Activated CD8-positive, alpha-beta memory T cell treated with anti-CD3 and anti-CD28 coated beads for 1 hour (primary cell): ENCODE measurements around the gene DIPK1B.

ENCODE experiments used
- DNase-seq, 2 donors: peaks; one replicate each; pipeline ENCODE4 v3.0.0-alpha.2; 2020; ENCODE audit warnings: low read depth in 1 of 2; ENCODE audit errors: extremely low read depth in 1 of 2

Gene DIPK1B

GRCh38 chr9:136711751-136712689 is at the start of gene DIPK1B:
Gene DIPK1B, plus strand, starts transcription at chr9:136712572. Its CDS starts 94 bp downstream, at chr9:136712666.
- DNase-seq = no peak

GRCh38 chr9:136662656-136663581 is 49.5 kb upstream of the DIPK1B start, which contains the start of gene EGFL7:
Gene EGFL7, plus strand, starts transcription at chr9:136662916. Its CDS starts 5,367 bp downstream, at chr9:136668283.
- no peak for DNase-seq

GRCh38 chr9:136664000-136664915 is 48.1 kb upstream of the DIPK1B start:
- no peak for DNase-seq

GRCh38 chr9:136665111-136665703 is 47.2 kb upstream of the DIPK1B start:
- DNase-seq = no peak

GRCh38 chr9:136665704-136666371 is 46.5 kb upstream of the DIPK1B start:
- DNase-seq = no peak

GRCh38 chr9:136666372-136667213 is 45.8 kb upstream of the DIPK1B start:
- no peak for DNase-seq

GRCh38 chr9:136667214-136667939 is 45.0 kb upstream of the DIPK1B start:
- no peak for DNase-seq

- DNase-seq = no peak
Observed at GRCh38 chr9:136667940-136668760, 44.2 kb upstream of the DIPK1B start.

- no peak for DNase-seq
Observed at GRCh38 chr9:136668983-136669790, 43.2 kb upstream of the DIPK1B start.

- no peak for DNase-seq
Observed at GRCh38 chr9:136669791-136670464, 42.4 kb upstream of the DIPK1B start.

- DNase-seq = no peak
Observed at GRCh38 chr9:136670576-136671253, 41.7 kb upstream of the DIPK1B start.

GRCh38 chr9:136671254-136671614 is 41.1 kb upstream of the DIPK1B start:
- no peak for DNase-seq

- DNase-seq = peak in 1 of 2 donors; percentile 35
Observed at GRCh38 chr9:136671646-136672430, 40.5 kb upstream of the DIPK1B start.

- no peak for DNase-seq
Observed at GRCh38 chr9:136672431-136673087, 39.8 kb upstream of the DIPK1B start.
